Activated naive CD4-positive, alpha-beta T cell treated with anti-CD3 and anti-CD28 coated beads, Interleukin-2, amount 50 U/mL, for 24 hours (primary cell): Measurements from ENCODE around the gene SEMA7A.
"Not testable (repeated sequence)": the region's sequence is repeated elsewhere in the genome, so short reads cannot be mapped to it uniquely, and the experiment has no call there.

Source experiments
- H3K27ac Mint-ChIP-seq: one replicate; pipeline ENCODE4 v1.8.0; 2021; ENCODE audit warnings: mild to moderate bottlenecking, mixed read lengths
- H3K27me3 Mint-ChIP-seq: one replicate; pipeline ENCODE4 v1.8.0; 2021; ENCODE audit warnings: mixed read lengths
- H3K36me3 Mint-ChIP-seq: one replicate; pipeline ENCODE4 v1.8.0; 2021; ENCODE audit warnings: mixed read lengths
- H3K4me1 Mint-ChIP-seq: one replicate; pipeline ENCODE4 v1.8.0; 2021; ENCODE audit warnings: mixed read lengths
- H3K4me3 Mint-ChIP-seq: one replicate; pipeline ENCODE4 v1.8.0; 2021; ENCODE audit warnings: mild to moderate bottlenecking, mixed read lengths
- H3K9me3 Mint-ChIP-seq: one replicate; pipeline ENCODE4 v1.8.0; 2021; ENCODE audit warnings: mixed read lengths

Gene SEMA7A, protein sequence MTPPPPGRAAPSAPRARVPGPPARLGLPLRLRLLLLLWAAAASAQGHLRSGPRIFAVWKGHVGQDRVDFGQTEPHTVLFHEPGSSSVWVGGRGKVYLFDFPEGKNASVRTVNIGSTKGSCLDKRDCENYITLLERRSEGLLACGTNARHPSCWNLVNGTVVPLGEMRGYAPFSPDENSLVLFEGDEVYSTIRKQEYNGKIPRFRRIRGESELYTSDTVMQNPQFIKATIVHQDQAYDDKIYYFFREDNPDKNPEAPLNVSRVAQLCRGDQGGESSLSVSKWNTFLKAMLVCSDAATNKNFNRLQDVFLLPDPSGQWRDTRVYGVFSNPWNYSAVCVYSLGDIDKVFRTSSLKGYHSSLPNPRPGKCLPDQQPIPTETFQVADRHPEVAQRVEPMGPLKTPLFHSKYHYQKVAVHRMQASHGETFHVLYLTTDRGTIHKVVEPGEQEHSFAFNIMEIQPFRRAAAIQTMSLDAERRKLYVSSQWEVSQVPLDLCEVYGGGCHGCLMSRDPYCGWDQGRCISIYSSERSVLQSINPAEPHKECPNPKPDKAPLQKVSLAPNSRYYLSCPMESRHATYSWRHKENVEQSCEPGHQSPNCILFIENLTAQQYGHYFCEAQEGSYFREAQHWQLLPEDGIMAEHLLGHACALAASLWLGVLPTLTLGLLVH

DNA sequence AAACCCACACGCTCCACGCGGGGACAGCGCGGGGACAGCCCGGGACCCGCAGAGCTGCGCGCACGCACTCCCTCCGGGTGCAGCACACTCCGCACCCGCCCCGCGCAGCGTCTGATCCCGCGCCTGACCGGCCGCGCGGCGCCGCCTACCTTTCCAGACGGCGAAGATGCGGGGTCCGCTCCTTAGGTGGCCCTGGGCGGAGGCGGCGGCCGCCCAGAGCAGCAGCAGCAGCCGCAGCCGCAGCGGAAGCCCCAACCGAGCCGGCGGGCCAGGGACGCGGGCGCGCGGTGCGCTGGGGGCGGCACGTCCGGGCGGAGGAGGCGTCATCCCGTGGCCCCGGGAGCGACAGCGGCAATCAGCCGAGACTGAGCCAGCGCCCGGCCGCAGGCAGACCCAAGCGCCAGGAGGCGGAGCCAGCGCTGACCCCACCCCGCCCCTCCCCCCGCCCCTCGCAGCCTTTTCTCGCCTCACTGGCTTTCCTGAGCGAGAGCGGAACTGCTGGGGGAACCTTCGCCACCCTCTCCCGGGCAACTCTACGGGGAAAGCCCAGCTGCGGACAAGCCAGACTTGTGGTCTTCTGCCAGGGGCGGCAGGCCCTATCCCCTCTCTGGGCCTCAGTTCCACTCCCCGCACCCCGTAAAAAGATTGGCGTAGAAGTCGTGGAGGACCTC is at the start of gene SEMA7A:
SEMA7A (minus strand) TSS at position 367 of the 671 bp plus-strand sequence; CDS start at position 327, 40 bp downstream.
- Mint-ChIP-seq H3K4me1 (peaks cover 49% of the 10 kb centered on the region), H3K36me3 (peaks cover 17% of the 10 kb centered on the region), H3K27me3 (no peaks in the 10 kb centered on the region), H3K4me3 (peak within 1 kb of the TSS; percentile 94), H3K27ac (peak within 1 kb of the TSS; percentile 87), H3K9me3 (no peaks in the 10 kb centered on the region)

DNA sequence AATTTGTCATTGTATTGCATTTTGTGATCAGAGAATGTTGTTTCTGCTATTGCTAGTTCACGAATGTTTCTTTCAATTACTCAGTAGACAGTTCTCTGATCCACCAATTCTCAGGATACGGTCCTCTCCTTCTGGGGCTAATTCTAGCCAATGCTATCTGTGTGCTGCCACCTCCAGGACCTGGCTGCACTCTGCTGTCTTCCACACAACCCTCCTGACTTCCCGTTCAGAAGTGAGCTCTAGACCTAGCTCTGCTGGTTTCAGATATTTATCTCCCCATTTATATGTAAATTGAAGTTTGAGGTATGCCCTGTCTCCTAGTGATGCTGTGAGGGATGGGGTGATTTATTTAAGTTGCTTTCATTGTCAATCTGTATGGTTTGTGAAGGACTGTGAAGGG is 48.9 kb upstream of the SEMA7A start:
- Mint-ChIP-seq H3K4me1 (no peaks in the 10 kb centered on the region), H3K27me3 (no peaks in the 10 kb centered on the region), H3K36me3 (peaks cover 13% of the 10 kb centered on the region), H3K4me3 (no peak overlapping the region), H3K9me3 (no peaks in the 10 kb centered on the region), H3K27ac (no peak overlapping the region)

DNA sequence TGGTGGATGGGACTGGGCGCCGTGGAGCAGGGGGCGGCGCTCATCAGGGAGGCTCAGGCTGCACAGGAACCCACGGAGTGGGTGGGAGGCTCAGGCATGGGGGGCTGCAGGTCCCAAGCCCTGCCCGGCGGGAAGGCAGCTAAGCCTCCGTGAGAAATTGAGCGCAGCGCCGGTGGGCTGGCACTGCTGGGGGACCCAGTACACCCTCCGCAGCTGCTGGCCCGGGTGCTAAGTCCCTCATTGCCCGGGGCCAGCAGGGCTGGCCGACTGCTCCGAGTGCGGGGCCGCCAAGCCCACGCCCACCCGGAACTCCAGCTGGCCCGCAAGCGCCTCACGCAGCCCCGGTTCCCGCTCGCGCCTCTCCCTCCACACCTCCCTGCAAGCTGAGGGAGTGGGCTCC is 46.6 kb upstream of the SEMA7A start:
- H3K36me3 Mint-ChIP-seq: peaks cover 13% of the 10 kb centered on the region
- not testable (repeated sequence) for H3K9me3 Mint-ChIP-seq, H3K4me1 Mint-ChIP-seq, H3K27me3 Mint-ChIP-seq, H3K4me3 Mint-ChIP-seq, H3K27ac Mint-ChIP-seq

DNA sequence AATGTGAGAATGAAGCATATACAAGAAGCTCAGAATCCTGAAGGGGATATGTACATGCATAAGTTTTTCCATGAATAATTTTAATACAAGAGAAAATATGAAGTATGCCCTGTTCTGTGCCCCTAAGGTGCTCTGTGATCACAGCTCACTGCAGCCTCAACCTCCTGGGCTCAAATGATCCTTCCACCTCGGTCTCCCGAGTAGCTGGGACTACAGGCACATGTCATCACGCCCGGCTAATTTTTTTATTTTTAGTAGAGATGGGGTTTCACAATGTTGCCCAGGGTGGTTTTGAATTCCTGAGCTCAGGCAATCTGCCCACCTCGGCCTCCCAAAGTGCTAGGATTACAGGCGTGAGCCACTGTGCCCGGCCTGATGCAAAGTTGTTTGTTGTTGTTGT is 37.9 kb upstream of the SEMA7A start:
- not testable (repeated sequence) for H3K4me3 Mint-ChIP-seq, H3K9me3 Mint-ChIP-seq, H3K4me1 Mint-ChIP-seq, H3K27ac Mint-ChIP-seq, H3K27me3 Mint-ChIP-seq
- H3K36me3 Mint-ChIP-seq: peaks cover 12% of the 10 kb centered on the region

DNA sequence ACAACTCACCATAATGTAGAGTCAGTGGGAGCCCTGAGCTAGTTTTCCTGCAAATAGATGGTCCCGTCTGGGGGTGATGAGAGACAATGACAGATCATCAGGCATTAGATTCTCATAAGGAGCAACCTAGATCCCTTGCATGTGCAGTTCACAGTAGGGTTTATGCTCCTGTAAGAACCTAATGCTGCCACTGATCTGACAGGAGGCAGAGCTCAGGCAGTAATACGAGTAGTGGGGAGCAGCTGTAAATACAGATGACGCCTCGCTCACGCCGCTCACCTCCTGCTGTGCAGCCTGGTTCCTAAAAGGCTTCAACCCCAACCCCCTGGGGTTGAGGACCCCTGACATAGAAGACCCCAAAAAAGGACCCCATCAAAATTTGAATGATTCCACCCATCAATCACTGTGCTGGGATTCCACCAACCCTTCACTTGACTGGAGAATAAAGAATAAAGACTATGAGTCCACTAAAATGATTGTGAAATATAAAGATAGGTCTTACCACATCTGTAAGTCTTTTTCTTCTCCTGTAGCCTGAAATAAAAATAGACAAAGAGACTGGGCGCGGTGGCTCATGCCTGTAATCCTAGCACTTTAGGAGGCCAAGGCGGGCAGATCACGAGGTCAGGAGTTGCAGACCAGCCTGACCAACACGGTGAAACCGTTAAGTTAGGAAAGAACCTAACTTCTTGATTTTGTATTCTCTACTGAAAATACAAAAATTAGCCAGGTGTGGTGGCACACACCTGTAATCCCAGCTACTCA is 37.1 kb upstream of the SEMA7A start:
- Mint-ChIP-seq H3K4me3 (no peak overlapping the region), H3K9me3 (no peaks in the 10 kb centered on the region), H3K27ac (no peak overlapping the region), H3K27me3 (no peaks in the 10 kb centered on the region), H3K4me1 (no peaks in the 10 kb centered on the region), H3K36me3 (peaks cover 12% of the 10 kb centered on the region)

DNA sequence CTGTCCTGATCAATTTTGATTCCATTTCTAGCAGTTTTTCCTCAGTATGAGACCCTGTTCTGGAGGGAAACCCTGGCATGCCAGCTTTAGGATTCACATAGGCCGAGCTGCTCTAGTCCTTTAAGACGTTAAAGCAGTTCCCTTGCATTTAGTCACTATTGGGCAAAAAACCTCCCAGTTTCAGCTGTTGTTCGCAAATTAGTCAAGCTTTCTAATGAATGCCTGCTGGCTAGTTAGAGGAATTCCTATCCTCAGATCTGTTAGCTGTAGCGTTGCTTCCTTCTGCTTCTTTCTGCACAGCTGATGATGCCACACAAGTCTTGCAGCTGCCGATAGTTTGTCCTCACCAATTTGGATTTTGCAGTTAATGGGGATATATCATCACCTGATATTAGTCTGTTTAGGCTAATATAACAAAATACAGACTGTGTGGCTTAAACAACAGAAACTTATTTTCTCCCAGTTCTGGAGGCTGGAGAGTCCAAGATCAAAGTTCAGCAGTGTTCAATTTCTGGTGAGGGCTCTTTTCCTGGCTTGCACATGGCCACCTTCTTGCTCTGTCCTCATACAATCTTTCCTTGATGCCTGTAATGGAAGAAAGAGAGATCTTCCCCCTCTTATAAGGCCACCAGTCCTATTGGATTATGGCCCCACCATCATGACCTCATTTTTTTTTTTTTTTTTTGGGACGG is 34.7 kb upstream of the SEMA7A start:
- H3K36me3 Mint-ChIP-seq: peaks cover 18% of the 10 kb centered on the region
- no peak overlapping the region for H3K27ac Mint-ChIP-seq
- H3K4me3 Mint-ChIP-seq: no peak overlapping the region
- H3K4me1 Mint-ChIP-seq: peaks cover 12% of the 10 kb centered on the region
- H3K27me3 Mint-ChIP-seq: no peaks in the 10 kb centered on the region
- H3K9me3 Mint-ChIP-seq: no peaks in the 10 kb centered on the region

DNA sequence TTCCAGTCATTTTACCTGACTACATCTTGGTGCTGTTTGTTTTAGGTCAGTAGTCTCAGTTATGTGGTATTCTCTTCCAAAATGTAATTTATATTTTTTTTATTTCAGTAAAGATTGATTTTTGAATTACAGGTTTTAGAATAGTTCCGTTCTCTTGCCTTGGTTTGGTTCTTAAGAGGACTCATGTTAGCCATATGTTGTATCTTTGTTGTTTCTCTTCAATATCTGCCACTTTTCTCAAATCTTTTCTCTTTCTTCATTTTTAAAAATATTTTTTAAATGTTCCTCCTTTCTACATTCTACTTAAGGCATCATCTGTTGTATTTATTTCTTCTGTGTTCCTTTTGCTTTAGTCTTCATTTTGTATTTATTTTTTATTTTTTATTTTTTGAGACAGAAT is 32.8 kb upstream of the SEMA7A start:
- Mint-ChIP-seq H3K27ac (no peak overlapping the region), H3K36me3 (peaks cover 15% of the 10 kb centered on the region), H3K4me1 (peaks cover 27% of the 10 kb centered on the region), H3K27me3 (no peaks in the 10 kb centered on the region), H3K9me3 (no peaks in the 10 kb centered on the region), H3K4me3 (no peak overlapping the region)

DNA sequence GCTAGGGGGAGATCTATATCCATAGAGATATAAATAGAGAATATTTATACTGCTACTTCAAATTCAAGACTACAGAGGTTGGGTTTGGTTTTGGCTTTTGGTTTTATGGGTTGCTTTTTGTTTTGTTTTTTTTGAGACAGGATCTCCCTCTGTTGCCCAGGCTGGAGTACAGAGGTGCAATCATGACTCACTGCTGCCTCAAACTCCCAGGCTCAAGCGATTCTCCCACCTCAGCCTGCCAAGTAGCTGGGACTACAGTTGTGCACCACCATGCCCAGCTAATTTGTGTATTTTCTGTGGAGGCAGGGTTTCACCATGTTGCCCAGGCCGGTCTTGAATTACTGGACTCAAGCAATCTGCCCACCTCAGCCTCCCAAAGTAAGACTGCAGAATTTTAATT is 31.1 kb upstream of the SEMA7A start:
- no peak overlapping the region for H3K4me3 Mint-ChIP-seq
- H3K27me3 Mint-ChIP-seq: no peaks in the 10 kb centered on the region
- peaks cover 15% of the 10 kb centered on the region for H3K36me3 Mint-ChIP-seq
- H3K9me3 Mint-ChIP-seq: no peaks in the 10 kb centered on the region
- peaks cover 36% of the 10 kb centered on the region for H3K4me1 Mint-ChIP-seq
- H3K27ac Mint-ChIP-seq: no peak overlapping the region

DNA sequence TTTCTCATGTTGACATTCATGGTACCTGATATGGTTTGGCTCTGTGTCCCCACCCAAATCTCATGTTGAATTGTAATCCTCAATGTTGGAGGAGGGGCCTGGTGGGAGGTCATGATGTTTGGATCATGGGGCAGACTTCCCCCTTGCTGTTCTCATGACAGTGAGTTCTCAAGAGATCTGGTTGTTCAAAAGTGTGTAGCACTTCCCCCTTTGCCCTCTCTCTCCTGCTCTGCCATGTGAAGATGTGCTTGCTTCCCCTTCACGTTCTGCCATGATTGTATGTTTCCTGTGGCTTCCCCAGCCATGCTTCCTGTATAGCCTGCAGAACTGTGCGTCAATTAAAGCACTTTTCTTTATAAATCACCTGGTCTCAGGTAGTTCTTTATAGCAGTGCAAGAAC is 30.5 kb upstream of the SEMA7A start:
- no peak overlapping the region for H3K4me3 Mint-ChIP-seq
- peaks cover 36% of the 10 kb centered on the region for H3K4me1 Mint-ChIP-seq
- peaks cover 15% of the 10 kb centered on the region for H3K36me3 Mint-ChIP-seq
- H3K9me3 Mint-ChIP-seq: no peaks in the 10 kb centered on the region
- H3K27me3 Mint-ChIP-seq: no peaks in the 10 kb centered on the region
- H3K27ac Mint-ChIP-seq: no peak overlapping the region

DNA sequence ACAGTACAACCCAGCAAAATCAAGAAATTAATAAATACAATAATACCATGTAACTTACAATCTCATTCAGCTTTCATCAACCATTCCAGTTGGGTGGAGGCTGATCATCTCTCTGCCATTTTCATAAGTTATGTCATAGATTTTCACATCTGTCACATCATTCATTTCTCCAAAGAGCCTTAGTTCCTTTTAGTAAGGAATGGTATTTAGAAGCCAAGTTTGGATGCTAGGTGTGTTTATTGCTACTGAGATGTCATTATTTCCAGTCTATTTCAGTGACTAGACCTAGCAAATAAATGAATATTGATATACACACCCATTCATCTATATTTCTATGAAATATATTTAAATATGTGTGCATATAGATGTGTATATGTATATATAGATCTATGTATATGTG is 29.9 kb upstream of the SEMA7A start:
- peaks cover 42% of the 10 kb centered on the region for H3K4me1 Mint-ChIP-seq
- no peak overlapping the region for H3K27ac Mint-ChIP-seq
- peaks cover 10% of the 10 kb centered on the region for H3K36me3 Mint-ChIP-seq
- peak overlapping the region; percentile 5 for H3K4me3 Mint-ChIP-seq
- H3K9me3 Mint-ChIP-seq: no peaks in the 10 kb centered on the region
- no peaks in the 10 kb centered on the region for H3K27me3 Mint-ChIP-seq

DNA sequence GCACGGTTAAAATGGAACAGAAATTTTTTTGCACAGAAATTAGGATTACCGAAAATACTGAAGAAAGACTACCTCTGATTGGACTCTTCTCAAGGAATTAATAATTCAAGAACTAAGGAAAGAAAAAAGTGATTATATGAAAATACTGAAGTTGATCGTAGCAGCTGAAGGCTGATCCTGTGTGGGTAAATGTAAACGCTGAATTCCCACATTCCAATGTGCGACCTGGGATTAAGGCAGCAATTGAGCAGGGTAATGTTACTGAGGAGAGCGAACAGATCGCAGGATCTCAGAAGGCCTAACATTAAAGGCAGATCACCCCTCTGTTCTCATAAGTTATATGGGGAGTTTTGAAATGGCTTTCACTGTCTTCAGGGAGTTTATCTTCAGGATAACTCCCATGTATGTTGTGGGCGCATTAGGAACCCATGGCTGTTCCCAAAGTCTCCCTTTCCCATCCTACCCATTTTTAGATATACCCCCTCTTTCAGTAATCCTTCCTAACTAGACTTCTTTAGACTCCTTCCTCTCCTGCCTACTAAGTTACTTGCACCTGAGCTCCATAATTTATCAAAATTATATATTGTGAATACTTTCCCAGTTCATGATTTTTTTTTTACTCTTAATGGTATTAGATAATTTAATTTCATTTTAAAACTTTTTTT is 28.2 kb upstream of the SEMA7A start:
- Mint-ChIP-seq H3K4me3 (peak overlapping the region; percentile 93), H3K4me1 (peaks cover 51% of the 10 kb centered on the region), H3K36me3 (peaks cover 12% of the 10 kb centered on the region), H3K27ac (peak overlapping the region; percentile 95), H3K27me3 (no peaks in the 10 kb centered on the region), H3K9me3 (no peaks in the 10 kb centered on the region)

DNA sequence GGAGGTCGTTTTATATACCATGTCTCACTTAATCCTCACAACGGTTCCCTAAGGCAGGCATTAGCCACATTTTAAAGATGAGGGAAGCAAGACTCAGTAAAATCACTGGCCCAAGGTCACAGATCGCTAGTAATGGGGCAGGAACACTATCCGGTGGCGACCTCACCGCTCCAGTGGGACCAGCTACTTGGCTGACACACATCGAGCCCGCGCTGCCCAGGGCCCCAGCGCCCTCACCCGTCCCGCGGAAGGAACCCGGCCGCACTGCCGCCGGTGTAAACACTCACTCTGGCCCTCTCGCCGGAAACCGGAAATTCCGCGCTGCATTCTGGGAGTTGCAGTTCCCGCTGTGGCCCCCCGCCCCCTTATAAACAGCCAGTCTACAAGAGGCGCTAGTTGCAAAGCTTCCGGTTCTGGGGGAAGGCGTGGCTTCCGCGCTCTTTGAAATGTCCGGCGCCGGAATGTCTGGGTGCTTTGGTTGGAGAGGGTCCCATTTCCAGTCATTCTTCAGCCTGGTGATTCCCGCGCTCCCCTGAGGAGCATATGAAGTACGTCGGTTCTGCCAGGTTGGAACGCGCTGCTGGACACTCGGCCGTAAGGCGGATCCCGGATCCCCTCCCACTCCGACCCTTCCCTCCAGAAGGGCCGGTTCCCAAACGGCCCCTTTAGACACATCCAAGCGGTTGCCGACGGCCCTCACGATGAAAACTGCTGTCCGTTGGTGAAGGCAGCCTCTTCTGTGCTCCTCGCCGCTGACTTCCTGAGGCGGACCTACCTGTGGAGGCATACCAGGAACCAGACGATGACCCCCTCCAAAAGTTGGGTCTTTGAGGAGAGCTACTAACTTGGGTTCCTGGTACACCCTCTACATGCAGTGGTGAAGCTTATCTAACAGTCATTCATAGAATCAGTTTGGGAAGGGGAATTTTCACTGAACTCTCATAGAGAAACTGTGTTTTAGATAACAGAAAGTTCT is 27.4 kb upstream of the SEMA7A start, which contains the start of gene UBL7:
UBL7 (minus strand) TSS at position 290 of the 976 bp plus-strand sequence. CDS start 2,293 bp downstream, outside the sequence.
- Mint-ChIP-seq H3K4me3 (peak within 1 kb of the TSS; percentile 93), H3K9me3 (no peaks in the 10 kb centered on the region), H3K4me1 (peaks cover 51% of the 10 kb centered on the region), H3K27me3 (no peaks in the 10 kb centered on the region), H3K27ac (peak within 1 kb of the TSS; percentile 95), H3K36me3 (peaks cover 13% of the 10 kb centered on the region)

DNA sequence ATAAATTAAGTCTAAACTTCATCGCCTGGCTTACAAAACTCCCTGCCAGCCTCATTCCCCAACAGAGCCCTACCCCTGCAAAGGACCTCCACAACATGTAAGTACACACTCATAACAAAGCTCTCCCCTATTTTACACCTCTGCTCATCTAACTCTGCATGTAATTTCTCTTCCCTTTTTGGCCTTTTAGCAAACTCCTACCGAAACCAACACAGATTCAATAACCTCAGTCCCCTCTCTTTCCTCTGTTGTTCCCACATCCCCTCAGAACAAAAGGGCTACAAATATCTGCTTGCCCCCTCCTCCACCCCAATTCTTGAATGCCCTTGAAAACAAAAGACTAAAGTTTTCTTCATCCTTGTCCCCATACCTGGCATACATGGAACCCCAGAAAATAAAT is 26.5 kb upstream of the SEMA7A start:
- H3K4me1 Mint-ChIP-seq: peaks cover 51% of the 10 kb centered on the region
- H3K9me3 Mint-ChIP-seq: no peaks in the 10 kb centered on the region
- H3K27ac Mint-ChIP-seq: peak overlapping the region; percentile 95
- H3K27me3 Mint-ChIP-seq: no peaks in the 10 kb centered on the region
- peaks cover 12% of the 10 kb centered on the region for H3K36me3 Mint-ChIP-seq
- H3K4me3 Mint-ChIP-seq: peak overlapping the region; percentile 93
